Liver (tissue), 9 donors: ENCODE results near the gene NT5M. TPM values are rescaled to one million over a fixed set of nuclear protein-coding genes. Genes with fewer than 3 reads are reported as not detected.

Source experiments
- DNase-seq: peaks from one replicate; pipeline ENCODE4 v3.0.0-alpha.2; 2017; ENCODE audit warnings: low spot score
- H3K27ac ChIP-seq, 2 donors: one replicate each; pipeline ENCODE4 v1.7.0; 2013; ENCODE audit warnings: inconsistent platforms in 2 of 2, low read length in 2 of 2, control low read depth in 1 of 2, low read depth in 1 of 2, mild to moderate bottlenecking in 1 of 2
- H3K27me3 ChIP-seq, 4 donors: one replicate each; pipeline versions ENCODE4 v1.6.1 to v1.7.0; 2013; ENCODE audit warnings: low read length in 3 of 4, inconsistent platforms in 1 of 4, mild to moderate bottlenecking in 1 of 4, moderate library complexity in 1 of 4; ENCODE audit not compliant: control insufficient read depth in 4 of 4, insufficient read depth in 4 of 4
- H3K36me3 ChIP-seq, 4 donors: one replicate each; pipeline versions ENCODE4 v1.6.1 to v1.7.0; 2013; ENCODE audit warnings: low read length in 3 of 4, mild to moderate bottlenecking in 3 of 4, low read depth in 1 of 4, moderate library complexity in 1 of 4; ENCODE audit not compliant: control insufficient read depth in 4 of 4, insufficient read depth in 3 of 4
- H3K4me1 ChIP-seq, 4 donors: one replicate each; pipeline versions ENCODE4 v1.6.1 to v1.7.0; 2013; ENCODE audit warnings: low read length in 3 of 4, mild to moderate bottlenecking in 3 of 4, moderate library complexity in 1 of 4; ENCODE audit not compliant: control insufficient read depth in 4 of 4, insufficient read depth in 4 of 4
- H3K4me3 ChIP-seq, 3 donors: one replicate each; pipeline versions ENCODE4 v1.6.1 to v1.7.0; 2013; ENCODE audit warnings: low read length in 3 of 3, control low read depth in 1 of 3, low read depth in 1 of 3, mild to moderate bottlenecking in 1 of 3
- H3K9ac ChIP-seq, 2 donors: one replicate each; pipeline ENCODE4 v1.7.0; 2013; ENCODE audit warnings: low read length in 2 of 2, mild to moderate bottlenecking in 2 of 2, moderate library complexity in 2 of 2, control low read depth in 1 of 2, low read depth in 1 of 2
- H3K9me3 ChIP-seq, 4 donors: one replicate each; pipeline versions ENCODE4 v1.6.1 to v1.7.0; 2013; ENCODE audit warnings: low read length in 3 of 4; ENCODE audit not compliant: control insufficient read depth in 4 of 4
- ATF3 ChIP-seq: IDR thresholded peaks from 2 replicates; pipeline ENCODE4 v1.6.1; 2016; ENCODE audit warnings: antibody characterized with exemption
- CTCF ChIP-seq: fragments of 150-350 bp; IDR thresholded peaks from 2 replicates; pipeline ENCODE4 v1.5.1; 2017; ENCODE audit warnings: improper control_type of control experiment, low read depth, low read length; ENCODE audit not compliant: missing input control
- EGR1 ChIP-seq, 2 donors: IDR thresholded peaks; 2 replicates each; pipeline ENCODE4 v1.6.1; 2016 to 2018; ENCODE audit warnings: antibody characterized with exemption in 2 of 2, low read depth in 2 of 2
- FOXA1 ChIP-seq: IDR thresholded peaks from 2 replicates; pipeline ENCODE4 v1.6.1; 2016; ENCODE audit warnings: antibody characterized with exemption
- FOXA2 ChIP-seq: IDR thresholded peaks from 2 replicates; pipeline ENCODE4 v1.6.1; 2016; ENCODE audit warnings: antibody characterized with exemption
- GABPA ChIP-seq, 2 donors: IDR thresholded peaks in 1 of 2; conservative IDR thresholded peaks in 1 of 2; 2 replicates each; pipeline ENCODE4 v1.6.1; 2016; ENCODE audit warnings: antibody characterized with exemption in 2 of 2, mild to moderate bottlenecking in 1 of 2, moderate library complexity in 1 of 2
- HNF4A ChIP-seq, 2 donors: conservative IDR thresholded peaks; 2 replicates each; pipeline ENCODE4 v1.6.1; 2016; ENCODE audit warnings: antibody characterized with exemption in 2 of 2, mild to moderate bottlenecking in 2 of 2
- HNF4G ChIP-seq: IDR thresholded peaks from 2 replicates; pipeline ENCODE4 v1.6.1; 2016; ENCODE audit warnings: antibody characterized with exemption
- JUND ChIP-seq, 2 donors: IDR thresholded peaks; 2 replicates each; pipeline ENCODE4 v1.6.1; 2016; ENCODE audit warnings: antibody characterized with exemption in 2 of 2
- NR2F2 ChIP-seq: IDR thresholded peaks from 2 replicates; pipeline ENCODE4 v1.6.1; 2016; ENCODE audit warnings: antibody characterized with exemption
- RAD21 ChIP-seq, 2 donors: IDR thresholded peaks; 2 replicates each; pipeline ENCODE4 v1.6.1; 2016; ENCODE audit warnings: antibody characterized with exemption in 2 of 2, mild to moderate bottlenecking in 2 of 2
- REST ChIP-seq: IDR thresholded peaks from 2 replicates; pipeline ENCODE4 v1.6.1; 2016; ENCODE audit warnings: antibody characterized with exemption, mild to moderate bottlenecking
- RXRA ChIP-seq, 2 donors: IDR thresholded peaks; 2 replicates each; pipeline ENCODE4 v1.6.1; 2017 to 2018; ENCODE audit warnings: antibody characterized with exemption in 2 of 2, mild to moderate bottlenecking in 1 of 2
- SP1 ChIP-seq: IDR thresholded peaks from 2 replicates; pipeline ENCODE4 v1.6.1; 2018; ENCODE audit warnings: antibody characterized with exemption, mild to moderate bottlenecking
- TAF1 ChIP-seq: conservative IDR thresholded peaks from 2 replicates; pipeline ENCODE4 v1.6.1; 2016; ENCODE audit warnings: antibody characterized with exemption, mild to moderate bottlenecking
- YY1 ChIP-seq: IDR thresholded peaks from 2 replicates; pipeline ENCODE4 v1.6.1; 2016; ENCODE audit warnings: antibody characterized with exemption, mild to moderate bottlenecking
- WGBS: extraction: QIAGEN DNeasy Blood & Tissue Kit; methylation state at CpG from one replicate; pipeline ENCODE4 v1.1.7; 2013; 5-methylcytosine and 5-hydroxymethylcytosine counted together
- polyA plus RNA-seq, 2 donors: library from polyadenylated mRNA; stranded (reverse) in 1 of 2; unstranded in 1 of 2; fragments of 200-250 nt in 1 of 2; fragments of >200 nt in 1 of 2; fragmentation: Nextera tagmentation in 1 of 2; extraction: Ambion mirVana in 1 of 2; gene quantifications; one replicate each; pipeline versions ENCODE4 v1.2.1 to v1.2.3, GENCODE V29; 2013 to 2015
- total RNA-seq, 2 donors: library from RNA; depleted of rRNA; stranded (reverse); fragments of >200 nt; gene quantifications; one replicate each; pipeline ENCODE4 v1.2.3, GENCODE V29; 2014
- TF ChIP-seq, protein P1 (sequence below): IDR thresholded peaks from 2 replicates; pipeline ENCODE4 v1.6.1; 2016; ENCODE audit warnings: antibody characterized with exemption
- TF ChIP-seq, protein P2 (sequence below): IDR thresholded peaks from 2 replicates; pipeline ENCODE4 v1.6.1; 2016; ENCODE audit warnings: antibody characterized with exemption
- donor health status: healthy.
- donor health status: healthy.
- donor health status: healthy.
- donor health status: healthy.
- donor health status: healthy.

The NT5M gene
- total and polyA plus RNA-seq, 4 donors, result 0.42 to 7.9 (median 0.66) TPM

DNA sequence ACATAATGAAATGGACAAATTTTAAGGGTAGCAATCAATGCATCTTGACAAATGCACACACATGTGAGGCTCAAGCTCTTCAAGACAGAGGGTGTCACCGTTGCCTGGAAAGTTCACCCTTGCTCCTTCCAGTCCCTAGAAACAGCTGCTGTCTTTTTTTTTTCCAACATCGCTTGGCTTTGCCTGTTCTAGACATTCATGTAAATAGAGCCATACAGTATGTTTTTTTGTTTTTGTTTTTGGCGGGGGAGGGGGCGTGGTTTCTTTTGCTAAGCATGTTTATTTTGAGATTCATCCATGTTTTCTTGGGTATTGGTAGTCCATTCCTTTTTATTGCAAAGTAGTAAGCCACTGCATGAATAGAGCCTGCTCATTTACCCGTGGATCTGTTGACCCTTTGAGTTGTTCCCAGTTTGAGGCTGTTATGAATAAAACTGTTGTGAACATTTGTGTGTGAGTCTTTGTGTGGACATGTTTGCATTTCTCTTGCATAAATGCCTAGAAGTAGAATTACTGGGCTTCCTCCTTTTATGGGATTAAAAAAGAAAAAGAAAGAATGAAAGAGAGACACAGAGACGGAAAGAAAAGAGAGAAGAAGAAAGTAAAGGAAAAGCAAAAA, 78.4 kb downstream of the NT5M start:
- DNase-seq, result no peak
- WGBS, result 61% methylated on average over 6 of the region's 6 CpGs
- H3K9ac ChIP-seq, result no peak overlapping the region
- H3K27ac ChIP-seq, result no peak overlapping the region
- no peak for TF ChIP-seq GABPA (IDR thresholded peaks at IDR 0.05 in 1 of 2, conservative IDR thresholded peaks at IDR 0.05 in 1 of 2)
- no peaks in the 10 kb centered on the region for H3K27me3 ChIP-seq
- H3K4me3 ChIP-seq, result no peak overlapping the region
- H3K36me3 ChIP-seq, result no peaks in the 10 kb centered on the region
- H3K4me1 ChIP-seq, result no peaks in the 10 kb centered on the region
- no peaks in the 10 kb centered on the region for H3K9me3 ChIP-seq

DNA sequence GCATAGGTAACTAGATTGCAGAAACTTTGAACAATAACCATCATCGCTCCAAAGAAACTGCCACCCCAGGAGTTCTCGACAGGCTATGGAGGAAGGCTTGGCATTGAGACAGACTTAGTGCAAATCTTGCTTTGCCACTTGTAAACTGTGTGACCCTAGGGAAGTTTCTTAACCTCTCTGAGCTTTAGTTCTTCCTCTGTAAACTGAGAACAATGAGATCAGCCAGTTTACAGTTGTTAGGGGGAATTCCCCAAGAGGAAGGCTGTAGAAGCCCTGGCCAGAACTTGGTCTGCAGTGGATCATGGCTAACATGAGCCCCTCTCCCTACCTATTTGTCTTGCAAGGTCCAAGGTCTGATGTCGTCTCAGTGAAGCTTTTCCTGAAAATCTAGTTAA, 78.9 kb downstream of the NT5M start:
- DNase-seq, result no peak
- Histone ChIP-seq H3K27ac (no peak overlapping the region), H3K4me3 (no peak overlapping the region), H3K36me3 (no peaks in the 10 kb centered on the region), H3K9ac (no peak overlapping the region), H3K27me3 (no peaks in the 10 kb centered on the region), H3K9me3 (no peaks in the 10 kb centered on the region), H3K4me1 (no peaks in the 10 kb centered on the region)
- no peak for TF ChIP-seq ATF3
- TF ChIP-seq, protein P1, sequence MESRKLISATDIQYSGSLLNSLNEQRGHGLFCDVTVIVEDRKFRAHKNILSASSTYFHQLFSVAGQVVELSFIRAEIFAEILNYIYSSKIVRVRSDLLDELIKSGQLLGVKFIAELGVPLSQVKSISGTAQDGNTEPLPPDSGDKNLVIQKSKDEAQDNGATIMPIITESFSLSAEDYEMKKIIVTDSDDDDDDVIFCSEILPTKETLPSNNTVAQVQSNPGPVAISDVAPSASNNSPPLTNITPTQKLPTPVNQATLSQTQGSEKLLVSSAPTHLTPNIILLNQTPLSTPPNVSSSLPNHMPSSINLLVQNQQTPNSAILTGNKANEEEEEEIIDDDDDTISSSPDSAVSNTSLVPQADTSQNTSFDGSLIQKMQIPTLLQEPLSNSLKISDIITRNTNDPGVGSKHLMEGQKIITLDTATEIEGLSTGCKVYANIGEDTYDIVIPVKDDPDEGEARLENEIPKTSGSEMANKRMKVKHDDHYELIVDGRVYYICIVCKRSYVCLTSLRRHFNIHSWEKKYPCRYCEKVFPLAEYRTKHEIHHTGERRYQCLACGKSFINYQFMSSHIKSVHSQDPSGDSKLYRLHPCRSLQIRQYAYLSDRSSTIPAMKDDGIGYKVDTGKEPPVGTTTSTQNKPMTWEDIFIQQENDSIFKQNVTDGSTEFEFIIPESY, result no peak
- no peak for TF ChIP-seq RXRA (IDR thresholded peaks at IDR 0.05)
- TF ChIP-seq REST, result no peak
- no peak for TF ChIP-seq HNF4G
- TF ChIP-seq TAF1, result no peak
- TF ChIP-seq RAD21 (IDR thresholded peaks at IDR 0.05), result no peak
- TF ChIP-seq GABPA (IDR thresholded peaks at IDR 0.05 in 1 of 2, conservative IDR thresholded peaks at IDR 0.05 in 1 of 2), result no peak
- no peak for TF ChIP-seq FOXA1
- no peak for TF ChIP-seq NR2F2
- TF ChIP-seq EGR1 (IDR thresholded peaks at IDR 0.05; ENCODE audit: low read depth in 2 of 2), result no peak
- TF ChIP-seq, protein P2, sequence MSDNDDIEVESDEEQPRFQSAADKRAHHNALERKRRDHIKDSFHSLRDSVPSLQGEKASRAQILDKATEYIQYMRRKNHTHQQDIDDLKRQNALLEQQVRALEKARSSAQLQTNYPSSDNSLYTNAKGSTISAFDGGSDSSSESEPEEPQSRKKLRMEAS, result no peak
- no peak for TF ChIP-seq HNF4A (conservative IDR thresholded peaks at IDR 0.05)
- no peak for TF ChIP-seq SP1
- no peak for TF ChIP-seq YY1
- TF ChIP-seq FOXA2, result no peak
- no peak for TF ChIP-seq JUND (IDR thresholded peaks at IDR 0.05)
- TF ChIP-seq CTCF, result no peak
- 78% methylated on average over 3 of the region's 3 CpGs for WGBS
